ENCODE measurements around the gene TBCD.

DNA sequence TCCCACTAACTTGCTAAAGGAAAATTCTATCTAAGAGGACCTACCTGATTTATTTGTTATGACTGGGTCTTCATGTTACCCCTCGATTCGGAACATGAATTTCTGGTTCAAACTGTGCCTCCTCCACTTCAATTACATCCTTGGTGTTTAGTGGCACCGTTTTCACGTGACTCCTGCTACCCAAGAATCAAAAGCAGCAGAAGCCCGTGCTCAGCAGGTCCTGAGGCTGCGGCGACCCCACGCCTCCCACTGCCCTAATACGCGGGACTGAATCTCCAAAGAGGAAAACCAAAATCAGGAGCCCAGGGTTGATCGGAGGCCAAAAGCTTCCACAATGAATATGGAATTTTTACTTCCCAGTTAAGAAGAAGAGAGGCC, 233.6 kb downstream of the TBCD start:
- TF ChIP-seq EZH2phosphoT487 (IDR thresholded peaks at IDR 0.05; ENCODE audit: low read length): no peak
- TF ChIP-seq, protein P1, sequence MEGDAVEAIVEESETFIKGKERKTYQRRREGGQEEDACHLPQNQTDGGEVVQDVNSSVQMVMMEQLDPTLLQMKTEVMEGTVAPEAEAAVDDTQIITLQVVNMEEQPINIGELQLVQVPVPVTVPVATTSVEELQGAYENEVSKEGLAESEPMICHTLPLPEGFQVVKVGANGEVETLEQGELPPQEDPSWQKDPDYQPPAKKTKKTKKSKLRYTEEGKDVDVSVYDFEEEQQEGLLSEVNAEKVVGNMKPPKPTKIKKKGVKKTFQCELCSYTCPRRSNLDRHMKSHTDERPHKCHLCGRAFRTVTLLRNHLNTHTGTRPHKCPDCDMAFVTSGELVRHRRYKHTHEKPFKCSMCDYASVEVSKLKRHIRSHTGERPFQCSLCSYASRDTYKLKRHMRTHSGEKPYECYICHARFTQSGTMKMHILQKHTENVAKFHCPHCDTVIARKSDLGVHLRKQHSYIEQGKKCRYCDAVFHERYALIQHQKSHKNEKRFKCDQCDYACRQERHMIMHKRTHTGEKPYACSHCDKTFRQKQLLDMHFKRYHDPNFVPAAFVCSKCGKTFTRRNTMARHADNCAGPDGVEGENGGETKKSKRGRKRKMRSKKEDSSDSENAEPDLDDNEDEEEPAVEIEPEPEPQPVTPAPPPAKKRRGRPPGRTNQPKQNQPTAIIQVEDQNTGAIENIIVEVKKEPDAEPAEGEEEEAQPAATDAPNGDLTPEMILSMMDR (IDR thresholded peaks at IDR 0.05; ENCODE audit: low read length): no peak
